ENCODE measurements around the gene CYP19A1. TPM values are rescaled to one million over a fixed set of nuclear protein-coding genes. Genes with fewer than 3 reads are reported as not detected.

CYP19A1 gene
- total and polyA plus RNA-seq, 3 donors from 2014 or later, result 2.8 to 29.0 (median 3.3) TPM

GRCh38 chr15:51366071-51366470 lies 27.7 kb upstream of the CYP19A1 start:
- no peaks in the 10 kb centered on the region for H3K36me3 ChIP-seq (ENCODE audit: low read depth, missing control alignments)
- no peak for TF ChIP-seq POLR2A (IDR thresholded peaks at IDR 0.05)
- TF ChIP-seq CTCF (IDR thresholded peaks at IDR 0.05), result no peak
- H3K27ac ChIP-seq, result no peak overlapping the region
- DNase-seq, result no peak
- no peaks in the 10 kb centered on the region for H3K27me3 ChIP-seq
- H3K4me1 ChIP-seq, result peaks cover 7% of the 10 kb centered on the region
- no peaks in the 10 kb centered on the region for H3K9me3 ChIP-seq
- 65 to 74% methylated on average over 5 of the region's 5 CpGs for WGBS, 2 donors
- intact Hi-C loops (cut with DNase I; ENCODE audit: low total_unique reads), result no loop called here
- no peak overlapping the region for H3K4me3 ChIP-seq

- no peaks in the 10 kb centered on the region for H3K27me3 ChIP-seq
- WGBS, 2 donors, result 88 to 92% methylated on average over 6 of the region's 6 CpGs
- intact Hi-C loops (cut with DNase I; ENCODE audit: low total_unique reads), result no loop called here
- DNase-seq, result no peak
- no peak overlapping the region for H3K4me3 ChIP-seq
- no peaks in the 10 kb centered on the region for H3K36me3 ChIP-seq (ENCODE audit: low read depth, missing control alignments)
- H3K27ac ChIP-seq, result no peak overlapping the region
- TF ChIP-seq CTCF (IDR thresholded peaks at IDR 0.05), result no peak
- TF ChIP-seq POLR2A (IDR thresholded peaks at IDR 0.05), result no peak
- H3K4me1 ChIP-seq, result peaks cover 7% of the 10 kb centered on the region
- no peaks in the 10 kb centered on the region for H3K9me3 ChIP-seq
These were observed 27.0 kb upstream of the CYP19A1 start for GRCh38 chr15:51365417-51365816.

- TF ChIP-seq POLR2A (IDR thresholded peaks at IDR 0.05), result no peak
- no peak for TF ChIP-seq CTCF (IDR thresholded peaks at IDR 0.05)
- intact Hi-C loops (cut with DNase I; ENCODE audit: low total_unique reads), result no loop called here
These were observed 25.0 kb upstream of the CYP19A1 start for GRCh38 chr15:51363383-51363782.

GRCh38 chr15:51359981-51360380 lies 21.6 kb upstream of the CYP19A1 start:
- no peaks in the 10 kb centered on the region for H3K27me3 ChIP-seq
- DNase-seq, result no peak
- WGBS, 2 donors, result 74 to 84% methylated on average over 7 of the region's 7 CpGs
- TF ChIP-seq POLR2A (IDR thresholded peaks at IDR 0.05) (no peak), CTCF (IDR thresholded peaks at IDR 0.05) (no peak)
- no peak overlapping the region for H3K4me3 ChIP-seq
- H3K4me1 ChIP-seq, result no peaks in the 10 kb centered on the region
- no peak overlapping the region for H3K27ac ChIP-seq
- H3K9me3 ChIP-seq, result no peaks in the 10 kb centered on the region
- intact Hi-C loops (cut with DNase I; ENCODE audit: low total_unique reads), result no loop called here
- no peaks in the 10 kb centered on the region for H3K36me3 ChIP-seq (ENCODE audit: low read depth, missing control alignments)

More at GRCh38 chr15:51363383-51363782, 25.0 kb upstream of the CYP19A1 start:
- no peak overlapping the region for H3K27ac ChIP-seq
- H3K36me3 ChIP-seq (ENCODE audit: low read depth, missing control alignments), result no peaks in the 10 kb centered on the region
- 80% methylated on average over 9 of the region's 9 CpGs for WGBS, 2 donors
- H3K4me3 ChIP-seq, result no peak overlapping the region
- H3K27me3 ChIP-seq, result no peaks in the 10 kb centered on the region
- H3K9me3 ChIP-seq, result no peaks in the 10 kb centered on the region
- peaks cover under 1% of the 10 kb centered on the region for H3K4me1 ChIP-seq
- no peak for DNase-seq

- 91 to 98% methylated on average over 6 of the region's 6 CpGs for WGBS, 2 donors
- no peak for TF ChIP-seq CTCF (IDR thresholded peaks at IDR 0.05)
- TF ChIP-seq POLR2A (IDR thresholded peaks at IDR 0.05), result no peak
- no peaks in the 10 kb centered on the region for H3K9me3 ChIP-seq
- no peak overlapping the region for H3K27ac ChIP-seq
- H3K27me3 ChIP-seq, result no peaks in the 10 kb centered on the region
- H3K4me1 ChIP-seq, result no peaks in the 10 kb centered on the region
- intact Hi-C loops (cut with DNase I; ENCODE audit: low total_unique reads), result no loop called here
- no peaks in the 10 kb centered on the region for H3K36me3 ChIP-seq (ENCODE audit: low read depth, missing control alignments)
- H3K4me3 ChIP-seq, result no peak overlapping the region
- DNase-seq, result no peak
These were observed 18.6 kb upstream of the CYP19A1 start for GRCh38 chr15:51356983-51357382.
